ENCODE data around the gene NKAIN2.

- TF ChIP-seq CTCF (IDR thresholded peaks at IDR 0.05 in 4 of 5, conservative IDR thresholded peaks at IDR 0.05 in 1 of 5) (no peak), POLR2A (IDR thresholded peaks at IDR 0.05) (no peak)
Observed at GRCh38 chr6:124590001-124590400, 786.3 kb downstream of the NKAIN2 start.
